ENCODE data around the gene PLCL1.

DNA sequence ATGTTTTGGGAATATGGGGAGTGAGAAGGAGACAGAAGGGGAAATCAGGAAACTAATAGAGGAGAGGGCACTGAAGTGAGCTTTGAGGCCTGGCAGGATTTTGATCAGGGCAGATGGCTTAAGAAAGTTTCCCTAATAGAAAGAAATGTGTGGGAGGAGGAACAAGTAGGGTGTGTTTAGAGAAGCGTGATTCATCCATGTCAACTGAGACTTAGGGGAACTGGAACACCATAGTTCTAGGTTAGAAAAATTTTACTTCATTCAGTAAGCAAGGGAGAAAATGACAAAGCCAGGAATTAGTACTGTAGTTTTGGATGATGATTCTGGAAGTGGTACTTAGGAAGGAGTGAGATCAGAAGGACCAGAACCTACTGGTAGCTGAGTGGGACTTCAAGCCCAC, 296.0 kb downstream of the PLCL1 start:
- no peak for TF ChIP-seq EZH2 (IDR thresholded peaks at IDR 0.05)
- no peak for TF ChIP-seq POLR2AphosphoS5 (IDR thresholded peaks at IDR 0.05; ENCODE audit: borderline replicate concordance, low read depth, low read length)
- TF ChIP-seq FOXP2 (optimal IDR thresholded peaks at IDR 0.05; ENCODE audit: control extremely low read depth, extremely low read length, insufficient read depth), result no peak

Data from SK-N-MC (cell line).